ENCODE measurements around the gene EPHB1. TPM values are rescaled to one million over a fixed set of nuclear protein-coding genes. Genes with fewer than 3 reads are reported as not detected.

EPHB1 gene
- total and polyA plus RNA-seq, 2 experiments from 2014 or later: 0.43 to 0.81 TPM

- no peak overlapping the region for H3K4me2 ChIP-seq (ENCODE audit: unreplicated experiment)
- H2AFZ ChIP-seq: no peak overlapping the region
- no peak for TF ChIP-seq EZH2phosphoT487 (IDR thresholded peaks at IDR 0.05; ENCODE audit: insufficient read depth, low read depth)
- TF ChIP-seq EZH2 (IDR thresholded peaks at IDR 0.05; ENCODE audit: insufficient read depth, poor library complexity, severe bottlenecking): no peak
- no peaks in the 10 kb centered on the region for H3K9me2 ChIP-seq (ENCODE audit: insufficient read depth)
- H3K36me3 ChIP-seq (ENCODE audit: low read depth): no peaks in the 10 kb centered on the region
- no peak overlapping the region for H3K27ac ChIP-seq
- H4K20me1 ChIP-seq (ENCODE audit: insufficient read depth): no peaks in the 10 kb centered on the region
- H3K27me3 ChIP-seq (replicated peaks; ENCODE audit: insufficient read depth): no peaks in the 10 kb centered on the region
- H3F3A ChIP-seq (ENCODE audit: insufficient read depth): no peaks in the 10 kb centered on the region
- no peak for DNase-seq
- no peaks in the 10 kb centered on the region for H3K79me2 ChIP-seq (ENCODE audit: insufficient read depth)
- 83 to 84% methylated on average over 3 of the region's 3 CpGs for WGBS, 2 experiments (ENCODE audit: low coverage in 1 of 2, low lambda C conversion rate in 2 of 2, missing lambda C conversion rate in 2 of 2)
- in situ Hi-C loops (cut with MboI): no loop called here
- no peaks in the 10 kb centered on the region for H3K4me1 ChIP-seq (ENCODE audit: insufficient read depth)
- H3K9ac ChIP-seq: no peak overlapping the region
- H3K9me3 ChIP-seq (ENCODE audit: low read depth): no peaks in the 10 kb centered on the region
- H3K4me3 ChIP-seq: no peak overlapping the region
Observed at GRCh38 chr3:135172191-135172869, 377.3 kb downstream of the EPHB1 start.

- no peaks in the 10 kb centered on the region for H4K20me1 ChIP-seq (ENCODE audit: insufficient read depth)
- DNase-seq: peak; percentile 30
- WGBS, 2 experiments (ENCODE audit: low coverage in 1 of 2, low lambda C conversion rate in 2 of 2, missing lambda C conversion rate in 2 of 2): 19 to 38% methylated on average over 4 to 5 of the region's 5 CpGs
- H3K36me3 ChIP-seq (ENCODE audit: low read depth): no peaks in the 10 kb centered on the region
- H3K9ac ChIP-seq: no peak overlapping the region
- TF ChIP-seq EZH2phosphoT487 (IDR thresholded peaks at IDR 0.05; ENCODE audit: insufficient read depth, low read depth): no peak
- TF ChIP-seq EZH2 (IDR thresholded peaks at IDR 0.05; ENCODE audit: insufficient read depth, poor library complexity, severe bottlenecking): no peak
- H2AFZ ChIP-seq: no peak overlapping the region
- no peak overlapping the region for H3K4me3 ChIP-seq
- H3F3A ChIP-seq (ENCODE audit: insufficient read depth): no peaks in the 10 kb centered on the region
- H3K9me2 ChIP-seq (ENCODE audit: insufficient read depth): no peaks in the 10 kb centered on the region
- no peak overlapping the region for H3K27ac ChIP-seq
- in situ Hi-C loops (cut with MboI): no loop called here
- no peaks in the 10 kb centered on the region for H3K4me1 ChIP-seq (ENCODE audit: insufficient read depth)
- no peaks in the 10 kb centered on the region for H3K79me2 ChIP-seq (ENCODE audit: insufficient read depth)
- H3K4me2 ChIP-seq (ENCODE audit: unreplicated experiment): no peak overlapping the region
- H3K27me3 ChIP-seq (replicated peaks; ENCODE audit: insufficient read depth): no peaks in the 10 kb centered on the region
- H3K9me3 ChIP-seq (ENCODE audit: low read depth): no peaks in the 10 kb centered on the region
Observed at GRCh38 chr3:135175728-135176277, 380.7 kb downstream of the EPHB1 start.

GRCh38 chr3:135176881-135177280 lies 381.8 kb downstream of the EPHB1 start:
- WGBS, 2 experiments (ENCODE audit: low coverage in 1 of 2, low lambda C conversion rate in 2 of 2, missing lambda C conversion rate in 2 of 2): 96% methylated on average over 9 of the region's 9 CpGs
- TF ChIP-seq EZH2phosphoT487 (IDR thresholded peaks at IDR 0.05; ENCODE audit: insufficient read depth, low read depth) (no peak), EZH2 (IDR thresholded peaks at IDR 0.05; ENCODE audit: insufficient read depth, poor library complexity, severe bottlenecking) (no peak)

GRCh38 chr3:135178566-135178965 lies 383.5 kb downstream of the EPHB1 start:
- Histone ChIP-seq H3K4me2 (ENCODE audit: unreplicated experiment) (no peak overlapping the region), H3K9me3 (ENCODE audit: low read depth) (no peaks in the 10 kb centered on the region), H3K9me2 (ENCODE audit: insufficient read depth) (no peaks in the 10 kb centered on the region), H3K9ac (no peak overlapping the region), H3K4me3 (no peak overlapping the region), H3K27me3 (replicated peaks; ENCODE audit: insufficient read depth) (no peaks in the 10 kb centered on the region), H4K20me1 (ENCODE audit: insufficient read depth) (no peaks in the 10 kb centered on the region), H3F3A (ENCODE audit: insufficient read depth) (no peaks in the 10 kb centered on the region), H3K4me1 (ENCODE audit: insufficient read depth) (no peaks in the 10 kb centered on the region), H3K36me3 (ENCODE audit: low read depth) (no peaks in the 10 kb centered on the region), H3K27ac (no peak overlapping the region), H3K79me2 (ENCODE audit: insufficient read depth) (no peaks in the 10 kb centered on the region), H2AFZ (no peak overlapping the region)
- 77 to 97% methylated on average over 2 of the region's 2 CpGs for WGBS, 2 experiments (ENCODE audit: low coverage in 1 of 2, low lambda C conversion rate in 2 of 2, missing lambda C conversion rate in 2 of 2)
- DNase-seq: no peak
- in situ Hi-C loops (cut with MboI): no loop called here
- TF ChIP-seq EZH2 (IDR thresholded peaks at IDR 0.05; ENCODE audit: insufficient read depth, poor library complexity, severe bottlenecking) (no peak), EZH2phosphoT487 (IDR thresholded peaks at IDR 0.05; ENCODE audit: insufficient read depth, low read depth) (no peak)

More at GRCh38 chr3:135176881-135177280, 381.8 kb downstream of the EPHB1 start:
- no peak overlapping the region for H2AFZ ChIP-seq
- in situ Hi-C loops (cut with MboI): no loop called here
- no peaks in the 10 kb centered on the region for H3K9me3 ChIP-seq (ENCODE audit: low read depth)
- H3K79me2 ChIP-seq (ENCODE audit: insufficient read depth): no peaks in the 10 kb centered on the region
- H3F3A ChIP-seq (ENCODE audit: insufficient read depth): no peaks in the 10 kb centered on the region
- no peaks in the 10 kb centered on the region for H3K4me1 ChIP-seq (ENCODE audit: insufficient read depth)
- no peak for DNase-seq
- H3K27ac ChIP-seq: no peak overlapping the region
- H3K9ac ChIP-seq: no peak overlapping the region
- no peaks in the 10 kb centered on the region for H4K20me1 ChIP-seq (ENCODE audit: insufficient read depth)
- no peaks in the 10 kb centered on the region for H3K27me3 ChIP-seq (replicated peaks; ENCODE audit: insufficient read depth)
- H3K4me3 ChIP-seq: no peak overlapping the region
- no peaks in the 10 kb centered on the region for H3K9me2 ChIP-seq (ENCODE audit: insufficient read depth)
- no peak overlapping the region for H3K4me2 ChIP-seq (ENCODE audit: unreplicated experiment)
- no peaks in the 10 kb centered on the region for H3K36me3 ChIP-seq (ENCODE audit: low read depth)
